Measurements from ENCODE around the gene AIG1. TPM values are rescaled to one million over a fixed set of nuclear protein-coding genes. Genes with fewer than 3 reads are reported as not detected.
A peak's percentile ranks its signal among the peaks of the same experiment; 100 is the strongest.
"Not testable (repeated sequence)": the region's sequence is repeated elsewhere in the genome, so short reads cannot be mapped to it uniquely, and the experiment has no call there.

AIG1 gene
- total RNA-seq, 2 experiments from 2014 or later, result 16.1 to 20.0 TPM

GRCh38 chr6:143294265-143294860 is 233.7 kb downstream of the AIG1 start:
- POLR2A ChIA-PET, result no interaction called here
- no peak for TF ChIP-seq CTCF (IDR thresholded peaks at IDR 0.05)
- no peaks in the 10 kb centered on the region for H3K27me3 Mint-ChIP-seq

GRCh38 chr6:143295932-143296331 is 235.2 kb downstream of the AIG1 start:
- no peak for TF ChIP-seq CTCF (IDR thresholded peaks at IDR 0.05)
- no peak overlapping the region for H3K4me3 Mint-ChIP-seq
- DNase-seq, result no peak
- no peaks in the 10 kb centered on the region for H3K27me3 Mint-ChIP-seq
- intact Hi-C loops (cut with micrococcal nuclease), result no loop called here
- POLR2A ChIA-PET, result no interaction called here
- H3K36me3 Mint-ChIP-seq (ENCODE audit: low read depth), result no peaks in the 10 kb centered on the region
- ATAC-seq, result no peak
- H3K4me1 Mint-ChIP-seq (ENCODE audit: low read depth), result peaks cover 3% of the 10 kb centered on the region
- CTCF ChIA-PET, result no interaction called here
- H3K27ac Mint-ChIP-seq, result no peak overlapping the region
- H3K9me3 Mint-ChIP-seq, result no peaks in the 10 kb centered on the region

More at GRCh38 chr6:143294265-143294860, 233.7 kb downstream of the AIG1 start:
- H3K9me3 Mint-ChIP-seq, result no peaks in the 10 kb centered on the region
- intact Hi-C loops (cut with micrococcal nuclease), result no loop called here
- no peak for DNase-seq
- H3K4me1 Mint-ChIP-seq (ENCODE audit: low read depth), result no peaks in the 10 kb centered on the region
- no peak overlapping the region for H3K4me3 Mint-ChIP-seq
- no peak for ATAC-seq
- no peak overlapping the region for H3K27ac Mint-ChIP-seq
- CTCF ChIA-PET, result no interaction called here
- no peaks in the 10 kb centered on the region for H3K36me3 Mint-ChIP-seq (ENCODE audit: low read depth)

GRCh38 chr6:143298071-143298470 is 237.4 kb downstream of the AIG1 start:
- Mint-ChIP-seq H3K4me1 (ENCODE audit: low read depth) (peaks cover 3% of the 10 kb centered on the region), H3K4me3 (no peak overlapping the region), H3K36me3 (ENCODE audit: low read depth) (no peaks in the 10 kb centered on the region), H3K27ac (no peak overlapping the region), H3K27me3 (no peaks in the 10 kb centered on the region), H3K9me3 (no peaks in the 10 kb centered on the region)
- ChIA-PET CTCF (no interaction called here), POLR2A (no interaction called here)
- no peak for TF ChIP-seq CTCF (IDR thresholded peaks at IDR 0.05)
- no peak for ATAC-seq
- intact Hi-C loops (cut with micrococcal nuclease), result no loop called here
- DNase-seq, result no peak

GRCh38 chr6:143299253-143300166 is 238.8 kb downstream of the AIG1 start:
- TF ChIP-seq CTCF (IDR thresholded peaks at IDR 0.05), result no peak
- ChIA-PET POLR2A (interaction anchor here (1.1 kb wide), 1 partner anchor 13 kb away, joined by 3 read pairs; no protein-coding TSS in a partner anchor), CTCF (no interaction called here)
- no peak overlapping the region for H3K27ac Mint-ChIP-seq
- intact Hi-C loops (cut with micrococcal nuclease), result no loop called here
- DNase-seq, result peak; percentile 7
- H3K36me3 Mint-ChIP-seq (ENCODE audit: low read depth), result no peaks in the 10 kb centered on the region
- no peaks in the 10 kb centered on the region for H3K27me3 Mint-ChIP-seq
- peak; percentile 70 for ATAC-seq
- H3K4me1 Mint-ChIP-seq (ENCODE audit: low read depth), result peaks cover 3% of the 10 kb centered on the region
- no peak overlapping the region for H3K4me3 Mint-ChIP-seq
- H3K9me3 Mint-ChIP-seq, result no peaks in the 10 kb centered on the region

GRCh38 chr6:143301188-143301587 is 240.5 kb downstream of the AIG1 start:
- POLR2A ChIA-PET, result no interaction called here
- H3K27ac Mint-ChIP-seq, result no peak overlapping the region
- H3K27me3 Mint-ChIP-seq, result no peaks in the 10 kb centered on the region
- no peak for TF ChIP-seq CTCF (IDR thresholded peaks at IDR 0.05)
- CTCF ChIA-PET, result no interaction called here
- no peaks in the 10 kb centered on the region for H3K9me3 Mint-ChIP-seq
- ATAC-seq (no peak), DNase-seq (no peak)
- H3K4me1 Mint-ChIP-seq (ENCODE audit: low read depth), result peaks cover 3% of the 10 kb centered on the region
- no peak overlapping the region for H3K4me3 Mint-ChIP-seq
- intact Hi-C loops (cut with micrococcal nuclease), result no loop called here
- no peaks in the 10 kb centered on the region for H3K36me3 Mint-ChIP-seq (ENCODE audit: low read depth)

GRCh38 chr6:143307760-143308159 is 247.1 kb downstream of the AIG1 start:
- H3K27me3 Mint-ChIP-seq; H3K4me3 Mint-ChIP-seq; H3K4me1 Mint-ChIP-seq (ENCODE audit: low read depth); POLR2A ChIA-PET; ATAC-seq; CTCF ChIA-PET; intact Hi-C loops (cut with micrococcal nuclease); H3K36me3 Mint-ChIP-seq (ENCODE audit: low read depth); H3K27ac Mint-ChIP-seq; DNase-seq; H3K9me3 Mint-ChIP-seq: not testable (repeated sequence)

Measured in activated CD8-positive, alpha-beta T cell treated with anti-CD3 and anti-CD28 coated beads for 36 hours (primary cell).